Measurements from ENCODE around the gene TRIM43. TPM values are rescaled to one million over a fixed set of nuclear protein-coding genes. Genes with fewer than 3 reads are reported as not detected.
"Not testable (repeated sequence)": the region's sequence is repeated elsewhere in the genome, so short reads cannot be mapped to it uniquely, and the experiment has no call there.

TRIM43 gene
- polyA plus RNA-seq, 1 experiment = not detected

DNA sequence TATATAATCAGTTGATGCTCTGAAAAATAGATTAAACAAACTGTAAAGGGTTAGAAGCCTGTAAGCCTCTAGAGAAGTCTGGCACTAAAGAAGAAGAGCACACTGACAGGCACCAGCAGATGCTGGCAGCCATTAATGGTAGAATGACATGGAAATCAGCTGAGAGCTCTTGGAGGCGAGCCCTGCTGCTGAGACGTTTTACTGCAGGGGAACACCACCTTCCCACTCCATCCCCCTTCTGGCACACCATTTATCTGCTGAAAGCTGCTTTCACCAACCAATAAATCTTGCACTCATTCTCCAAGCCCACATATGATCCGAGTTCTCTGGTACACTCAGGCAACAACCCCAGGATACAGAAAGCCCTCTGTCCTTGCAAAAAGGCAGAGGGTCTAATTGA is 16.6 kb downstream of the TRIM43 start:
- CTCF ChIA-PET; H3K27me3 ChIP-seq (ENCODE audit: control insufficient read depth, insufficient read depth, low read length); DNase-seq (ENCODE audit: low read depth, low spot score); H3K27ac ChIP-seq (ENCODE audit: low read depth, low read length); POLR2A ChIA-PET; H3K9me3 ChIP-seq (ENCODE audit: control insufficient read depth, insufficient read depth, low read length); H3K4me3 ChIP-seq (ENCODE audit: low read depth, low read length): not testable (repeated sequence)

DNA sequence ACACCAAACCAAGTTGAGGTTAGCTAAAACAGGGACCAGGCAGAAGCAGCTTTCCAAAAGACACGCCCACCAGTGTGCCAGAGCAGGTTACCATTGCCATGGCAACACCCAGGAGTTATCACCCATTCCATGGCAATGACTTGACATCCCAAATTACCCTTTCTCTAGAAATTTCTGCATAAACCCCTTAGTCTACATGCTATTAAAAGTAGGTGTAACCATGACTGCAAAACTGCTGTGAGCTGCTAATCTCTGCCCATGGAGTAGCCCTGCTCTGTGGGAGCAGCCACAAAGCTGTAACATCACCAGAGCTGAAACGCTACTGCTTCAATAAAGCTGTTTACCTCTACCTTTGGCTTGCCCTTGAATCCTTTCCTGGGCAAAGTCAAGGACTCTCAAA is 18.0 kb downstream of the TRIM43 start:
- H3K27me3 ChIP-seq (ENCODE audit: control insufficient read depth, insufficient read depth, low read length); H3K4me3 ChIP-seq (ENCODE audit: low read depth, low read length); CTCF ChIA-PET; POLR2A ChIA-PET; DNase-seq (ENCODE audit: low read depth, low spot score); H3K27ac ChIP-seq (ENCODE audit: low read depth, low read length); H3K9me3 ChIP-seq (ENCODE audit: control insufficient read depth, insufficient read depth, low read length): not testable (repeated sequence)

DNA sequence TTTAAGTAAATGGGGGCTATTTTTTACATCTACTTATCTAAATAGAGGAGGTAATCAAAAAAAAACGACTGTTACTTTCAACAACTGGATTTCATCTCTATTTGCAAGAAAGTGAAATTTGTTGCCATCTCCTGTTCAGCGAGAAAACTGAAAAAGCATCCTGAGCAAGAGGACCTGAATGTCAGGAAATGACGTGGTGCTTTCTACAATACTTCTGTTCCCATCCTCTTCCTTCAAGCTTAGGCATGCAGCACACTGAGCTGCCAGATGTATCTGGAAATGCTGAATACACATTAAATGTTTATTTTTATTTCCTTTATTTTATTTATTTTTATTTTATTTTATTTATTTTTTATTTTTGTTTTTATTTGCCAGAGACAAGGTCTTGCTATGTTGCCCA is 21.2 kb downstream of the TRIM43 start:
- CTCF ChIA-PET = not testable (repeated sequence)

DNA sequence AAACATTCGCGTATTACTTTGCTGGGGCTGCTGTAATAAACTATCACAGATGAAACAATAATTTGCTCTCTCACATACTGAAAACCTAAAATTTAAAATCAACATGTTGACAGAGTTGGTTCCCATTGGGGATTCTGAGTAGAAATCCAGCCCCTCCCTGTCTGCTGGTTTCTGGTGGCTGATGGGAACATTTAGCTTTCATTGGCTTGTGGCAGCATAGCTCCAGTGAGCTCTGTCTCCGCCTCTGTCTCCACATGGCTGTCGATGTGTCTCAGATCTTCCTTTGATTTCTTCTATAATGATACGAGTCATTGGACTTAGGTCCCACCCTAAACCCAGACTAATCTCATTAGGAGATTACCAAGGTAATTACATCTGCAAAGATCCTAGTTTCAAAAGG is 30.9 kb downstream of the TRIM43 start:
- H3K27ac ChIP-seq (ENCODE audit: low read depth, low read length); H3K4me3 ChIP-seq (ENCODE audit: low read depth, low read length); CTCF ChIA-PET; DNase-seq (ENCODE audit: low read depth, low spot score); POLR2A ChIA-PET; H3K27me3 ChIP-seq (ENCODE audit: control insufficient read depth, insufficient read depth, low read length); H3K9me3 ChIP-seq (ENCODE audit: control insufficient read depth, insufficient read depth, low read length): not testable (repeated sequence)

More for the DNA sequence above, 21.2 kb downstream of the TRIM43 start:
- H3K9me3 ChIP-seq (ENCODE audit: control insufficient read depth, insufficient read depth, low read length); POLR2A ChIA-PET; DNase-seq (ENCODE audit: low read depth, low spot score); H3K27ac ChIP-seq (ENCODE audit: low read depth, low read length); H3K4me3 ChIP-seq (ENCODE audit: low read depth, low read length); H3K27me3 ChIP-seq (ENCODE audit: control insufficient read depth, insufficient read depth, low read length): not testable (repeated sequence)

- POLR2A ChIA-PET = not testable (repeated sequence)
Observed at GRCh38 chr2:95630987-95631386, 39.2 kb downstream of the TRIM43 start.

DNA sequence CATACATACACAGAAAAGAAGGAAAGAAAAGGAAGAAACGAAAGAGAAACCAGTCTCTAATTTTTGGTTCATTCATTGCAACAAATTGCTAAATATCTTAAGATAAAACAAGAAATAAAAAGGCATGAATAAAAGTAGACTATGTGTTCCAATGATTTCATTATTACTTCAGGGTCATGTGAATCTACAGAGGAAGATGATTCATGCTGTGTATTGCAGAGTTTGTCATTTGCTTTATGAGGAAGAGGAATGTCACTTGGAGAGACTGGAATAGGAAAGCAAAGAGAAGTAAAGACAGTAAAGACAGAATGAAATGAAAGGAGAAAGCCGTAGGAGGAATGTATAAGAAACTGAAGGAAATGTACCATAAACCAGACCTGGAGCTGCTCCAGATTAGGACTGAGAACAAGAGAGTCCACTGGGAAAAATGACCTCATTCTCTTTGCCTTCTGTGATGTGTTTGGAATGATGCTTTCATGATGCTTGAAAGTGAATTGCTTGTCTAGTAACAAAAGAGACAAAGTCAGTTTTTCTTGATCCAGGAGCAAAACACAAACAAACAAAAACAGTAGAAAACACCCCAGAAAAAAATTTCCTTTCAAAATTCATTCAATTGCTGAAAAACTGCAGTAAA is 41.9 kb downstream of the TRIM43 start:
- H3K9me3 ChIP-seq (ENCODE audit: control insufficient read depth, insufficient read depth, low read length); H3K27me3 ChIP-seq (ENCODE audit: control insufficient read depth, insufficient read depth, low read length); POLR2A ChIA-PET; H3K4me3 ChIP-seq (ENCODE audit: low read depth, low read length); H3K27ac ChIP-seq (ENCODE audit: low read depth, low read length); CTCF ChIA-PET; DNase-seq (ENCODE audit: low read depth, low spot score): not testable (repeated sequence)

More at GRCh38 chr2:95630987-95631386, 39.2 kb downstream of the TRIM43 start:
- H3K9me3 ChIP-seq (ENCODE audit: control insufficient read depth, insufficient read depth, low read length); H3K4me3 ChIP-seq (ENCODE audit: low read depth, low read length); H3K27ac ChIP-seq (ENCODE audit: low read depth, low read length); CTCF ChIA-PET; H3K27me3 ChIP-seq (ENCODE audit: control insufficient read depth, insufficient read depth, low read length); DNase-seq (ENCODE audit: low read depth, low spot score): not testable (repeated sequence)

DNA sequence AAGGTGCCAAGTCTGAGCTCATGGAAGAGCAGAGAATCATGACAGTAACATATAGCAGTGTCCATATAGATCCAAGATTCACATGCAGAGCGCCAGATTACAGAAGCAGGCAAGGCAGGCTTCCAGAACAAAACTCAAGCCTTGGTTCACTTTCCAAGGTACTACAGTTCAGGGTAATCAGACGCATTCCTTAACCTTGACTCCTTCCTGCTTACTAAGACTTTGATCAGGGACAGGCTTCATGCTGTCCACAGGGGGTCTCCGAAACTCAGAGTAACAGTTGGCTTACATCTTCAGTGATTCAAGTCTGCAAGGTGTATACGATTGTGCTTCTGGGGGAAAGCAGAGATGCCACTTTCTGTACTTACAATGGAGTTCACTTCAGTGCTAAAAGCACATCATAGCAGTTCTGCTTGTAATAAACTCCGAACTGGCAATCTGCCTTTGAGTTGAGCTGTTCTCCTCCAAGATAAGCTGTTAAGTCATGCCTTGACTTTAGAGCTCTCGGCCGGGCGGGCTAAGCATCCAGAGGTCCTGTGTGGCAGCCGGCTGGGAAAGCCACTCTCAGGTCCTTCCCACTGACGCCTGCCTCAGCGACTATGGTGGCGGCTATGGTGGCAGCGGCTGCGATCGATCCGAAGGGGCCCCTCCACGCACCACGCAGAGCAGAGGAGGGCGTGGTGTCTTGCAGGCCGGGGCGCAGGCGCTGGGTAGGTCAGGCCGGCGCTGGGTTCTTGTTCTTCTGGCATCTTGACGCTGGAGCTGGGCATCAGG is 48.9 kb downstream of the TRIM43 start:
- H3K27me3 ChIP-seq (ENCODE audit: control insufficient read depth, insufficient read depth, low read length); DNase-seq (ENCODE audit: low read depth, low spot score); CTCF ChIA-PET; H3K4me3 ChIP-seq (ENCODE audit: low read depth, low read length); H3K9me3 ChIP-seq (ENCODE audit: control insufficient read depth, insufficient read depth, low read length); H3K27ac ChIP-seq (ENCODE audit: low read depth, low read length); POLR2A ChIA-PET: not testable (repeated sequence)

- H3K27ac ChIP-seq (ENCODE audit: low read depth, low read length) = not testable (repeated sequence)
Observed at GRCh38 chr2:95641289-95641575, 49.4 kb downstream of the TRIM43 start.

GRCh38 chr2:95641787-95642186 is 50.0 kb downstream of the TRIM43 start:
- CTCF ChIA-PET; POLR2A ChIA-PET; H3K4me3 ChIP-seq (ENCODE audit: low read depth, low read length); H3K9me3 ChIP-seq (ENCODE audit: control insufficient read depth, insufficient read depth, low read length); H3K27me3 ChIP-seq (ENCODE audit: control insufficient read depth, insufficient read depth, low read length): not testable (repeated sequence)
- peak overlapping the region; percentile 47 for H3K27ac ChIP-seq (ENCODE audit: low read depth, low read length)
- DNase-seq (ENCODE audit: low read depth, low spot score) = peak; percentile 32

More at GRCh38 chr2:95641289-95641575, 49.4 kb downstream of the TRIM43 start:
- H3K4me3 ChIP-seq (ENCODE audit: low read depth, low read length); DNase-seq (ENCODE audit: low read depth, low spot score); H3K9me3 ChIP-seq (ENCODE audit: control insufficient read depth, insufficient read depth, low read length); H3K27me3 ChIP-seq (ENCODE audit: control insufficient read depth, insufficient read depth, low read length); POLR2A ChIA-PET; CTCF ChIA-PET: not testable (repeated sequence)

DNA sequence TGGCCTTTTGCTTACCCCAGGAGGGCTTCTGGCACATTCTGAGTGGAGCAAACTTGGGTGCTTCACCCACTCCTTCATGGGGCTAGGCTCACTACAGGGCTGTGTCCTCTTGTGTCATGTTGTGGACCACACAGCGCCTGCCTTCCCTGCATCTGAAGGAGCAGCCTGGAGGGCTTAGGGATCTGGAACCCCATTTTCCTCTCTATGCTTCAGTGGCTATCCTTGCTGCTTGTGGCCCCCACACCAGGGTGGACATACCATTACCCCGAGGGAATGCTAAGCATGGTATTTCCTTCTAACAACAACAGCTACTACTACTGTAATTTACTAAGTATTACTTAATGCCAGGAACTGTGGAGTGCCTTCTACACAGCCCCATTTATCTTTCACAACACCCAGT is 50.6 kb downstream of the TRIM43 start:
- DNase-seq (ENCODE audit: low read depth, low spot score); POLR2A ChIA-PET; CTCF ChIA-PET; H3K9me3 ChIP-seq (ENCODE audit: control insufficient read depth, insufficient read depth, low read length); H3K4me3 ChIP-seq (ENCODE audit: low read depth, low read length); H3K27ac ChIP-seq (ENCODE audit: low read depth, low read length); H3K27me3 ChIP-seq (ENCODE audit: control insufficient read depth, insufficient read depth, low read length): not testable (repeated sequence)

DNA sequence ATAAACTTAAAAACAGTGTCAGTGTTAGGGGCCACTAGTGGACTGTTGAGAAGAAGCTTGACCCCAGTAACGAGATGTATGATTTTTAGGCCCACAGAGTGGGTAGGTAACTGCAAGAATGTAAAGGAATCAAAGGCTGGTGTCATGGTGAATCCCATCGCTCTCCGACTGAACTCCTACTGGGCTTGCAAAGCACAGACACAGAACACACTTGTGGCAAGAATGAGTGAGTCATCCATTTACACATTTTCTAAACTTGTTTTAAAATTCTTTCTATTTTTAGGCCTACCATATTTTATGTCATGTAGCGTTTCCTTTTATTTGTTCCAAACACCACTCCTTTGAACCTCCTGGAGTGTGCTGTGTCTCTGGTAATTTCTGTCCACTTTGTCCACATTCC is 51.1 kb downstream of the TRIM43 start:
- H3K27me3 ChIP-seq (ENCODE audit: control insufficient read depth, insufficient read depth, low read length); H3K4me3 ChIP-seq (ENCODE audit: low read depth, low read length); DNase-seq (ENCODE audit: low read depth, low spot score); H3K9me3 ChIP-seq (ENCODE audit: control insufficient read depth, insufficient read depth, low read length); POLR2A ChIA-PET; H3K27ac ChIP-seq (ENCODE audit: low read depth, low read length); CTCF ChIA-PET: not testable (repeated sequence)

GRCh38 chr2:95645312-95645711 is 53.5 kb downstream of the TRIM43 start:
- POLR2A ChIA-PET = not testable (repeated sequence)

More at GRCh38 chr2:95645312-95645711, 53.5 kb downstream of the TRIM43 start:
- H3K9me3 ChIP-seq (ENCODE audit: control insufficient read depth, insufficient read depth, low read length); DNase-seq (ENCODE audit: low read depth, low spot score); H3K4me3 ChIP-seq (ENCODE audit: low read depth, low read length); H3K27me3 ChIP-seq (ENCODE audit: control insufficient read depth, insufficient read depth, low read length); H3K27ac ChIP-seq (ENCODE audit: low read depth, low read length); CTCF ChIA-PET: not testable (repeated sequence)

All from AG04450 (cell line).